ENCODE data around the gene CIAO1. TPM values are rescaled to one million over a fixed set of nuclear protein-coding genes. Genes with fewer than 3 reads are reported as not detected.

Gene CIAO1
- total RNA-seq, 3 donors from 2014 or later = 57.5 to 67.1 (median 60.6) TPM

GRCh38 chr2:96259497-96259921 is 6.5 kb upstream of the CIAO1 start:
- ATAC-seq (peak; percentile 74), DNase-seq (peak; percentile 76 to 87 (median 80))
- no peak overlapping the region for H3K4me3 ChIP-seq
- H3K4me1 ChIP-seq (ENCODE audit: low read depth) = peaks cover 51% of the 10 kb centered on the region
- H3K36me3 ChIP-seq (ENCODE audit: low read depth) = no peaks in the 10 kb centered on the region
- H3K9me3 ChIP-seq = no peaks in the 10 kb centered on the region
- TF ChIP-seq, protein P1, sequence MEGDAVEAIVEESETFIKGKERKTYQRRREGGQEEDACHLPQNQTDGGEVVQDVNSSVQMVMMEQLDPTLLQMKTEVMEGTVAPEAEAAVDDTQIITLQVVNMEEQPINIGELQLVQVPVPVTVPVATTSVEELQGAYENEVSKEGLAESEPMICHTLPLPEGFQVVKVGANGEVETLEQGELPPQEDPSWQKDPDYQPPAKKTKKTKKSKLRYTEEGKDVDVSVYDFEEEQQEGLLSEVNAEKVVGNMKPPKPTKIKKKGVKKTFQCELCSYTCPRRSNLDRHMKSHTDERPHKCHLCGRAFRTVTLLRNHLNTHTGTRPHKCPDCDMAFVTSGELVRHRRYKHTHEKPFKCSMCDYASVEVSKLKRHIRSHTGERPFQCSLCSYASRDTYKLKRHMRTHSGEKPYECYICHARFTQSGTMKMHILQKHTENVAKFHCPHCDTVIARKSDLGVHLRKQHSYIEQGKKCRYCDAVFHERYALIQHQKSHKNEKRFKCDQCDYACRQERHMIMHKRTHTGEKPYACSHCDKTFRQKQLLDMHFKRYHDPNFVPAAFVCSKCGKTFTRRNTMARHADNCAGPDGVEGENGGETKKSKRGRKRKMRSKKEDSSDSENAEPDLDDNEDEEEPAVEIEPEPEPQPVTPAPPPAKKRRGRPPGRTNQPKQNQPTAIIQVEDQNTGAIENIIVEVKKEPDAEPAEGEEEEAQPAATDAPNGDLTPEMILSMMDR (IDR thresholded peaks at IDR 0.05) = no peak
- intact Hi-C loops (cut with DNase I, micrococcal nuclease) = no loop called here

GRCh38 chr2:96260387-96261260 is 5.4 kb upstream of the CIAO1 start:
- H3K4me1 ChIP-seq (ENCODE audit: low read depth) = peaks cover 54% of the 10 kb centered on the region
- DNase-seq (peak; percentile 75 to 79 (median 76)), ATAC-seq (peak; percentile 82)
- intact Hi-C loops (cut with DNase I, micrococcal nuclease) = loop anchor here in 1 of 2 donors (10.0 kb wide), 1 partner anchor 56 kb away; the partner anchor contains the start of gene STARD7
- TF ChIP-seq, protein P1 (IDR thresholded peaks at IDR 0.05) = no peak
- H3K9me3 ChIP-seq = no peaks in the 10 kb centered on the region
- H3K36me3 ChIP-seq (ENCODE audit: low read depth) = no peaks in the 10 kb centered on the region
- H3K4me3 ChIP-seq = no peak overlapping the region

DNA sequence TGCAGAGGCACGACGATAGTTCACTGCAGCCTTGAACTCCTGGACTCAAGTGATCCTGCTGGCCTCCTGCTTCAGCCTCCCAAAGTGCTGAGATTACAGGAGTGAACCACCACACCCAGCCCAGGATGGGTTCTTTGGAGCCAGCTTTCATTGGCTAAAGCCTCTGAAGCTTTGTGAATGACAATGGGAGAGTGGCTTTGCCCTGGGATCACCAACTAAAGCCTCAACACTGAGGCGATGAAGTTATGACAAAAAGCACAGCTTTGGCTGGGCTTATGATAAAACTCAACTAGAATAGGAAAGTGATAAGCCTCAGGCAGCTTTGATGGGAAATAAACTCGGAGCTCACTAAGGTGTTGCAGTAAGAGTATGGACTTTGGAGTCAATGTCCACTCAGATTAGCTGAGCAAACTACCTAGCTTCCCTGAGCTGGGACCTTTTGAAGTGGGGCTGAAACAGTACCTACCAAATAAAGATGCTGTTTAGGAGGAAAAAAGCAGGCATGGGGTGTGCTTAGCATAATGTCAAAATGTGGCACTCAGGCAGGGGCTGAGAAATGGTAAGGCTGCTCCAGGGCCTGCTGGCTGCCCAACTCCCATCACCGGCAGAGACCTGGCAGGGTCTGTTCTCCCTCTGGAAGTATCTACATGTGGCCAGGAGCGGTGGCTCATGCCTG is 4.6 kb upstream of the CIAO1 start:
- intact Hi-C loops (cut with DNase I, micrococcal nuclease) = loop anchor here in 1 of 2 donors (10.0 kb wide), 1 partner anchor 57 kb away; the partner anchor contains the start of gene STARD7
- peak in 1 of 3 donors; percentile 48 for DNase-seq

GRCh38 chr2:96262306-96262705 is 3.7 kb upstream of the CIAO1 start:
- Histone ChIP-seq H3K4me1 (ENCODE audit: low read depth) (peaks cover 57% of the 10 kb centered on the region), H3K4me3 (no peak overlapping the region), H3K36me3 (ENCODE audit: low read depth) (no peaks in the 10 kb centered on the region), H3K9me3 (no peaks in the 10 kb centered on the region)
- intact Hi-C loops (cut with DNase I, micrococcal nuclease) = loop anchor here in 1 of 2 donors (10.0 kb wide), 1 partner anchor 58 kb away; the partner anchor contains the start of gene STARD7
- TF ChIP-seq, protein P1 (IDR thresholded peaks at IDR 0.05) = no peak
- DNase-seq = no peak
- no peak for ATAC-seq

More for the DNA sequence above, 4.6 kb upstream of the CIAO1 start:
- Histone ChIP-seq H3K9me3 (no peaks in the 10 kb centered on the region), H3K4me3 (no peak overlapping the region), H3K36me3 (ENCODE audit: low read depth) (no peaks in the 10 kb centered on the region), H3K4me1 (ENCODE audit: low read depth) (peaks cover 54% of the 10 kb centered on the region)
- TF ChIP-seq, protein P1 (IDR thresholded peaks at IDR 0.05) = no peak
- no peak for ATAC-seq

- intact Hi-C loops (cut with DNase I, micrococcal nuclease) = loop anchor here in 1 of 2 donors (10.0 kb wide), 1 partner anchor 59 kb away; the partner anchor contains the start of gene STARD7
- ATAC-seq = no peak
- Histone ChIP-seq H3K36me3 (ENCODE audit: low read depth) (peaks cover 3% of the 10 kb centered on the region), H3K4me1 (ENCODE audit: low read depth) (peaks cover 55% of the 10 kb centered on the region), H3K9me3 (no peaks in the 10 kb centered on the region), H3K4me3 (no peak overlapping the region)
- TF ChIP-seq, protein P1 (IDR thresholded peaks at IDR 0.05) = no peak
- no peak for DNase-seq
These were observed 1.9 kb upstream of the CIAO1 start for GRCh38 chr2:96264086-96264485.
